ENCODE data around the gene SYNDIG1. TPM values are rescaled to one million over a fixed set of nuclear protein-coding genes. Genes with fewer than 3 reads are reported as not detected.

Gene SYNDIG1
- polyA plus RNA-seq, 1 donor from 2014 or later: 0.22 TPM

DNA sequence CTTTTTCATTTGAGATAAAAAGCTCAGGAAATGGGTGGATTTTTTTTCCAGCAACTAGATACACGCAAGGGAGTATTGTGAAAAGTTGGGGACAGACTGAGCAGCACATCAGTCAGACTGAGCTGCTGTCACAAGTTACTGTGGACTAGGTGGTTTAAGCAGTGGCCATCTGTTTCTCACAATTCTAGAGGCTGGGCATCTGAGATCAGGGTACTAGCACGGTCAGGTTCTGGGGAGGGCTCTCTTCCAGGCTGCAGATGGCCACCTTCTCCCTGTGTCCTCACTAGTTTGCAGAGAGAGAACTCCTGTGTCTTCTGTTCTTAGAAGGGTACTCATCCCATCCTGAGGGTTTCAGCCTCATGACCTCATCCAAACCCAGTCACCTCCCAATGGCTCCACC is 178.3 kb downstream of the SYNDIG1 start:
- H3K27ac ChIP-seq (ENCODE audit: low read length): no peak overlapping the region
- no peaks in the 10 kb centered on the region for H3K9me3 ChIP-seq (ENCODE audit: low read length)
- TF ChIP-seq POLR2AphosphoS5 (IDR thresholded peaks at IDR 0.05) (no peak), RAD21 (conservative IDR thresholded peaks at IDR 0.05) (no peak), SMC3 (conservative IDR thresholded peaks at IDR 0.05; ENCODE audit: poor library complexity) (no peak), EP300 (conservative IDR thresholded peaks at IDR 0.05; ENCODE audit: poor library complexity, severe bottlenecking) (no peak), TAF1 (IDR thresholded peaks at IDR 0.05; ENCODE audit: low read depth) (no peak), EZH2 (IDR thresholded peaks at IDR 0.05; ENCODE audit: borderline replicate concordance, insufficient read depth, low read length, poor library complexity, severe bottlenecking) (no peak), MXI1 (conservative IDR thresholded peaks at IDR 0.05; ENCODE audit: poor library complexity, severe bottlenecking) (no peak)
- TF ChIP-seq, protein P1, sequence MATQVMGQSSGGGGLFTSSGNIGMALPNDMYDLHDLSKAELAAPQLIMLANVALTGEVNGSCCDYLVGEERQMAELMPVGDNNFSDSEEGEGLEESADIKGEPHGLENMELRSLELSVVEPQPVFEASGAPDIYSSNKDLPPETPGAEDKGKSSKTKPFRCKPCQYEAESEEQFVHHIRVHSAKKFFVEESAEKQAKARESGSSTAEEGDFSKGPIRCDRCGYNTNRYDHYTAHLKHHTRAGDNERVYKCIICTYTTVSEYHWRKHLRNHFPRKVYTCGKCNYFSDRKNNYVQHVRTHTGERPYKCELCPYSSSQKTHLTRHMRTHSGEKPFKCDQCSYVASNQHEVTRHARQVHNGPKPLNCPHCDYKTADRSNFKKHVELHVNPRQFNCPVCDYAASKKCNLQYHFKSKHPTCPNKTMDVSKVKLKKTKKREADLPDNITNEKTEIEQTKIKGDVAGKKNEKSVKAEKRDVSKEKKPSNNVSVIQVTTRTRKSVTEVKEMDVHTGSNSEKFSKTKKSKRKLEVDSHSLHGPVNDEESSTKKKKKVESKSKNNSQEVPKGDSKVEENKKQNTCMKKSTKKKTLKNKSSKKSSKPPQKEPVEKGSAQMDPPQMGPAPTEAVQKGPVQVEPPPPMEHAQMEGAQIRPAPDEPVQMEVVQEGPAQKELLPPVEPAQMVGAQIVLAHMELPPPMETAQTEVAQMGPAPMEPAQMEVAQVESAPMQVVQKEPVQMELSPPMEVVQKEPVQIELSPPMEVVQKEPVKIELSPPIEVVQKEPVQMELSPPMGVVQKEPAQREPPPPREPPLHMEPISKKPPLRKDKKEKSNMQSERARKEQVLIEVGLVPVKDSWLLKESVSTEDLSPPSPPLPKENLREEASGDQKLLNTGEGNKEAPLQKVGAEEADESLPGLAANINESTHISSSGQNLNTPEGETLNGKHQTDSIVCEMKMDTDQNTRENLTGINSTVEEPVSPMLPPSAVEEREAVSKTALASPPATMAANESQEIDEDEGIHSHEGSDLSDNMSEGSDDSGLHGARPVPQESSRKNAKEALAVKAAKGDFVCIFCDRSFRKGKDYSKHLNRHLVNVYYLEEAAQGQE (IDR thresholded peaks at IDR 0.05; ENCODE audit: borderline replicate concordance): no peak
- TF ChIP-seq, protein P2, sequence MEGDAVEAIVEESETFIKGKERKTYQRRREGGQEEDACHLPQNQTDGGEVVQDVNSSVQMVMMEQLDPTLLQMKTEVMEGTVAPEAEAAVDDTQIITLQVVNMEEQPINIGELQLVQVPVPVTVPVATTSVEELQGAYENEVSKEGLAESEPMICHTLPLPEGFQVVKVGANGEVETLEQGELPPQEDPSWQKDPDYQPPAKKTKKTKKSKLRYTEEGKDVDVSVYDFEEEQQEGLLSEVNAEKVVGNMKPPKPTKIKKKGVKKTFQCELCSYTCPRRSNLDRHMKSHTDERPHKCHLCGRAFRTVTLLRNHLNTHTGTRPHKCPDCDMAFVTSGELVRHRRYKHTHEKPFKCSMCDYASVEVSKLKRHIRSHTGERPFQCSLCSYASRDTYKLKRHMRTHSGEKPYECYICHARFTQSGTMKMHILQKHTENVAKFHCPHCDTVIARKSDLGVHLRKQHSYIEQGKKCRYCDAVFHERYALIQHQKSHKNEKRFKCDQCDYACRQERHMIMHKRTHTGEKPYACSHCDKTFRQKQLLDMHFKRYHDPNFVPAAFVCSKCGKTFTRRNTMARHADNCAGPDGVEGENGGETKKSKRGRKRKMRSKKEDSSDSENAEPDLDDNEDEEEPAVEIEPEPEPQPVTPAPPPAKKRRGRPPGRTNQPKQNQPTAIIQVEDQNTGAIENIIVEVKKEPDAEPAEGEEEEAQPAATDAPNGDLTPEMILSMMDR (IDR thresholded peaks at IDR 0.05; ENCODE audit: poor library complexity, severe bottlenecking): no peak
- no peaks in the 10 kb centered on the region for H3K27me3 ChIP-seq (ENCODE audit: insufficient read depth, low read depth, low read length)
- H3F3A ChIP-seq (ENCODE audit: insufficient read depth, low read length, poor library complexity, severe bottlenecking): no peaks in the 10 kb centered on the region
- no peaks in the 10 kb centered on the region for H3K36me3 ChIP-seq (ENCODE audit: insufficient read depth, low read length)
- no peak overlapping the region for H3K4me2 ChIP-seq (ENCODE audit: low read length)
- no peak overlapping the region for H3K4me3 ChIP-seq (ENCODE audit: low read length)
- H3K9me2 ChIP-seq (ENCODE audit: insufficient read depth, low read length): no peaks in the 10 kb centered on the region
- no peak overlapping the region for H2AFZ ChIP-seq (ENCODE audit: low read depth, low read length)
- no peaks in the 10 kb centered on the region for H4K20me1 ChIP-seq (ENCODE audit: insufficient read depth)
- H3K79me2 ChIP-seq (replicated peaks; ENCODE audit: insufficient read depth, low read length): no peaks in the 10 kb centered on the region
- no peak overlapping the region for H3K9ac ChIP-seq (ENCODE audit: low read length)

DNA sequence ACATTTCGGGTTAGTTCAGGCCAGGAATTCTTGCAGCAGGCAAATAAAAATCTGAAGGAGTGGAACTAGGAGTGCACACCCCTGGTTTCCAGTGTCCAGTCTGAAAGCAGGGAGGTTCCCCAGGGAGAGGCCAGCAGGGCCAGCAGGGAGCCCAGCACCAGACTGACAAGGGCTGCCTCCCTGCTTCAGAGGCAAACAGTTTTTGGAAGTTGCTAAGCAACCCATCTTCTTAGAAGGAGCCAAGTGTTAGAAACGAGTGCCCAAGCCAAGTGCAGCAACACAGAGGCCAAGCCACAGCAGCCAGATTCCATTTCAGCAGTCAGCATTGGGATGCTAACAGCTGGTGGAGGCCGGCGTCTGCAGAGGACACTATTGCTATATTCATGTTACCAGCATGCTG is 179.1 kb downstream of the SYNDIG1 start:
- H3K9me3 ChIP-seq (ENCODE audit: low read length): no peaks in the 10 kb centered on the region
- TF ChIP-seq RAD21 (conservative IDR thresholded peaks at IDR 0.05) (no peak), TAF1 (IDR thresholded peaks at IDR 0.05; ENCODE audit: low read depth) (no peak)
- TF ChIP-seq, protein P2 (IDR thresholded peaks at IDR 0.05; ENCODE audit: poor library complexity, severe bottlenecking): no peak
- H3K27ac ChIP-seq (ENCODE audit: low read length): no peak overlapping the region
- no peaks in the 10 kb centered on the region for H3K36me3 ChIP-seq (ENCODE audit: insufficient read depth, low read length)
- no peak overlapping the region for H3K4me3 ChIP-seq (ENCODE audit: low read length)
- no peaks in the 10 kb centered on the region for H3K79me2 ChIP-seq (replicated peaks; ENCODE audit: insufficient read depth, low read length)
- no peaks in the 10 kb centered on the region for H4K20me1 ChIP-seq (ENCODE audit: insufficient read depth)
- H3K4me2 ChIP-seq (ENCODE audit: low read length): no peak overlapping the region
- H3F3A ChIP-seq (ENCODE audit: insufficient read depth, low read length, poor library complexity, severe bottlenecking): no peaks in the 10 kb centered on the region
- H3K27me3 ChIP-seq (ENCODE audit: insufficient read depth, low read depth, low read length): no peaks in the 10 kb centered on the region
- no peaks in the 10 kb centered on the region for H3K9me2 ChIP-seq (ENCODE audit: insufficient read depth, low read length)
- H3K9ac ChIP-seq (ENCODE audit: low read length): no peak overlapping the region
- no peak overlapping the region for H2AFZ ChIP-seq (ENCODE audit: low read depth, low read length)
